K562 (cell line): ENCODE data around the gene NDUFAF8. TPM values are rescaled to one million over a fixed set of nuclear protein-coding genes. Genes with fewer than 3 reads are reported as not detected.
A peak's percentile ranks its signal among the peaks of the same experiment; 100 is the strongest.

Experiments
- BDP1 ChIP-seq: IDR thresholded peaks from 3 replicates; pipeline ENCODE4 v1.6.1; 2011; ENCODE audit not compliant: insufficient read length, insufficient read depth
- FOSL1 ChIP-seq: fragments of 200-800 bp; sonication (Bioruptor generic); conservative IDR thresholded peaks from 2 replicates; pipeline ENCODE4 v1.6.1; 2016; ENCODE audit warnings: missing genetic modification characterization, missing compliant biosample characterization
- HDAC2 ChIP-seq: fragments of 450-650 bp; IDR thresholded peaks from 2 replicates; pipeline ENCODE4 v1.6.1; 2016; ENCODE audit warnings: mild to moderate bottlenecking
- HDAC8 ChIP-seq: fragments of 450-650 bp; IDR thresholded peaks from 2 replicates; pipeline ENCODE4 v1.6.1; 2016; ENCODE audit warnings: mild to moderate bottlenecking, missing genetic modification characterization, moderate library complexity, missing compliant biosample characterization
- KDM1A ChIP-seq, 2 experiments: fragments of 450-650 bp; IDR thresholded peaks; 2 replicates each; pipeline ENCODE4 v1.6.1; 2016; ENCODE audit warnings: mild to moderate bottlenecking in 2 of 2
- MTA1 ChIP-seq: fragments of 450-650 bp; IDR thresholded peaks from 2 replicates; pipeline ENCODE4 v1.6.1; 2017; ENCODE audit warnings: borderline replicate concordance
- NFIC ChIP-seq: fragments of 450-650 bp; IDR thresholded peaks from 2 replicates; pipeline ENCODE4 v1.6.1; 2017; ENCODE audit warnings: mild to moderate bottlenecking, inconsistent platforms
- NONO ChIP-seq, 2 experiments: fragments of 200-400 bp in 1 of 2; fragments of 450-650 bp in 1 of 2; formaldehyde crosslinking in 1 of 2; IDR thresholded peaks; 2 replicates each; pipeline ENCODE4 v1.6.1; 2017; ENCODE audit warnings: low read depth in 2 of 2, mild to moderate bottlenecking in 2 of 2, moderate library complexity in 2 of 2, low read length in 1 of 2
- PCBP1 ChIP-seq: fragments of 200-400 bp; formaldehyde crosslinking; IDR thresholded peaks from 2 replicates; pipeline ENCODE4 v1.6.1; 2018; ENCODE audit warnings: mild to moderate bottlenecking, low read depth, low read length; ENCODE audit not compliant: poor library complexity, severe bottlenecking
- RNF2 ChIP-seq: sonication (generic); IDR thresholded peaks from 2 replicates; pipeline ENCODE4 v1.6.1; 2016
- SMARCE1 ChIP-seq: fragments of 450-650 bp; IDR thresholded peaks from 2 replicates; pipeline ENCODE4 v1.7.1; 2016; ENCODE audit warnings: mild to moderate bottlenecking
- SRSF1 ChIP-seq: fragments of 200-400 bp; formaldehyde crosslinking; IDR thresholded peaks from 2 replicates; pipeline ENCODE4 v1.6.1; 2017; ENCODE audit warnings: mild to moderate bottlenecking, low read depth, low read length, moderate library complexity
- TBL1XR1 ChIP-seq, 2 experiments: IDR thresholded peaks; 2 replicates each; pipeline ENCODE4 v1.6.1; 2012; ENCODE audit warnings: improper control_type of control experiment in 2 of 2, low read length in 2 of 2, mild to moderate bottlenecking in 1 of 2
- TEAD4 ChIP-seq, 2 experiments: sonication (generic) in 1 of 2; formaldehyde crosslinking in 1 of 2; IDR thresholded peaks; 2 replicates each; pipeline versions ENCODE4 v1.6.1 to v1.8.0; 2012 to 2022; ENCODE audit warnings: borderline replicate concordance in 1 of 2, inconsistent platforms in 1 of 2, low read length in 1 of 2, mild to moderate bottlenecking in 1 of 2, missing genetic modification reagents in 1 of 2
- ZBTB8A ChIP-seq: fragments of 450-650 bp; IDR thresholded peaks from 2 replicates; pipeline ENCODE4 v1.6.1; 2018; ENCODE audit warnings: mild to moderate bottlenecking, moderate library complexity; ENCODE audit not compliant: partially characterized antibody
- ZNF24 ChIP-seq: fragments of 450-650 bp; IDR thresholded peaks from 2 replicates; pipeline ENCODE4 v1.6.1; 2016
- ZNF699 ChIP-seq: fragments of 250-450 bp; sonication (Bioruptor Pico); IDR thresholded peaks from 2 replicates; pipeline ENCODE4 v1.8.0; 2021; ENCODE audit warnings: mild to moderate bottlenecking, moderate library complexity; ENCODE audit not compliant: insufficient replicate concordance
- polyA plus RNA-seq, 8 experiments: library from polyadenylated mRNA; depleted of rRNA in 4 of 8; stranded (reverse) in 5 of 8; unstranded in 3 of 8; fragments of >200 nt; fragmentation: Nextera tagmentation in 2 of 8; fragmentation: Illumina TruSeq in 1 of 8; extraction: Ambion mirVana in 2 of 8; extraction: Trizol in 1 of 8; gene quantifications; 2 replicates each; pipeline versions ENCODE4 v1.2.1 to v1.2.3, GENCODE V29; 2011 to 2014; ENCODE audit warnings: inconsistent platforms in 1 of 8, missing spikeins in 1 of 8
- total RNA-seq, 7 experiments: library from RNA; depleted of rRNA in 6 of 7; stranded (reverse); fragments of >200 nt in 6 of 7; fragmentation: Illumina TruSeq in 2 of 7; extraction: Trizol in 2 of 7; gene quantifications; 2 replicates each; pipeline versions ENCODE4 v1.2.1 to v1.2.3, GENCODE V29; 2011 to 2021; ENCODE audit warnings: low replicate concordance in 1 of 7
- TF ChIP-seq, protein P1 (sequence below): fragments of 250-450 bp; sonication (Bioruptor Pico); IDR thresholded peaks from 2 replicates; pipeline ENCODE4 v1.4.0; 2020; ENCODE audit warnings: mild to moderate bottlenecking
- TF ChIP-seq, protein P2 (sequence below): IDR thresholded peaks from 2 replicates; pipeline ENCODE4 v1.6.1; 2011; ENCODE audit not compliant: insufficient read length; ENCODE audit errors: extremely low read depth
- TF ChIP-seq, protein P3 (sequence below): fragments of 200-800 bp; sonication (Bioruptor generic); IDR thresholded peaks from 2 replicates; pipeline ENCODE4 v1.6.1; 2017; ENCODE audit warnings: missing genetic modification characterization, missing compliant biosample characterization
- TF ChIP-seq, protein P4 (sequence below), 2 experiments: fragments of 250-450 bp in 1 of 2; fragments of 450-650 bp in 1 of 2; sonication (Bioruptor Pico) in 1 of 2; IDR thresholded peaks; 2 replicates each; pipeline versions ENCODE4 v1.6.1 to v1.8.0; 2016 to 2021; ENCODE audit warnings: mild to moderate bottlenecking in 2 of 2, moderate library complexity in 2 of 2, missing compliant biosample characterization in 1 of 2, missing genetic modification characterization in 1 of 2

Gene NDUFAF8
- total and polyA plus RNA-seq, 9 of the 15 experiments (the other 6 are each of a cell fraction or from before 2014, with no cell fraction given), result 13.5 to 144 (median 90.0) TPM

- TF ChIP-seq HDAC8, result no peak
- TF ChIP-seq ZNF699 (CRISPR knock-in tag), result no peak
- peak; percentile 95 for TF ChIP-seq KDM1A (IDR thresholded peaks at IDR 0.05)
- TF ChIP-seq PCBP1, result no peak
- TF ChIP-seq, protein P1, sequence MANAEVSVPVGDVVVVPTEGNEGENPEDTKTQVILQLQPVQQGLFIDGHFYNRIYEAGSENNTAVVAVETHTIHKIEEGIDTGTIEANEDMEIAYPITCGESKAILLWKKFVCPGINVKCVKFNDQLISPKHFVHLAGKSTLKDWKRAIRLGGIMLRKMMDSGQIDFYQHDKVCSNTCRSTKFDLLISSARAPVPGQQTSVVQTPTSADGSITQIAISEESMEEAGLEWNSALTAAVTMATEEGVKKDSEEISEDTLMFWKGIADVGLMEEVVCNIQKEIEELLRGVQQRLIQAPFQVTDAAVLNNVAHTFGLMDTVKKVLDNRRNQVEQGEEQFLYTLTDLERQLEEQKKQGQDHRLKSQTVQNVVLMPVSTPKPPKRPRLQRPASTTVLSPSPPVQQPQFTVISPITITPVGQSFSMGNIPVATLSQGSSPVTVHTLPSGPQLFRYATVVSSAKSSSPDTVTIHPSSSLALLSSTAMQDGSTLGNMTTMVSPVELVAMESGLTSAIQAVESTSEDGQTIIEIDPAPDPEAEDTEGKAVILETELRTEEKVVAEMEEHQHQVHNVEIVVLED (CRISPR knock-in tag), result no peak
- peak; percentile 59 for TF ChIP-seq FOSL1 (tag)
- TF ChIP-seq, protein P2, sequence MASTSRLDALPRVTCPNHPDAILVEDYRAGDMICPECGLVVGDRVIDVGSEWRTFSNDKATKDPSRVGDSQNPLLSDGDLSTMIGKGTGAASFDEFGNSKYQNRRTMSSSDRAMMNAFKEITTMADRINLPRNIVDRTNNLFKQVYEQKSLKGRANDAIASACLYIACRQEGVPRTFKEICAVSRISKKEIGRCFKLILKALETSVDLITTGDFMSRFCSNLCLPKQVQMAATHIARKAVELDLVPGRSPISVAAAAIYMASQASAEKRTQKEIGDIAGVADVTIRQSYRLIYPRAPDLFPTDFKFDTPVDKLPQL, result no peak
- TF ChIP-seq TBL1XR1 (IDR thresholded peaks at IDR 0.05; ENCODE audit: low read length in 2 of 2), result peak in 1 of 2 experiments; percentile 74; a peak in 1 of 4 replicates
- no peak for TF ChIP-seq SRSF1
- TF ChIP-seq TEAD4 (IDR thresholded peaks at IDR 0.05; ENCODE audit: low read length), result peak; percentile 82
- no peak for TF ChIP-seq TEAD4 (CRISPR knock-in tag; IDR thresholded peaks at IDR 0.05; ENCODE audit: borderline replicate concordance)
- no peak for TF ChIP-seq ZBTB8A
- TF ChIP-seq BDP1, result no peak
- TF ChIP-seq HDAC2, result peak; percentile 93
- TF ChIP-seq, protein P3, sequence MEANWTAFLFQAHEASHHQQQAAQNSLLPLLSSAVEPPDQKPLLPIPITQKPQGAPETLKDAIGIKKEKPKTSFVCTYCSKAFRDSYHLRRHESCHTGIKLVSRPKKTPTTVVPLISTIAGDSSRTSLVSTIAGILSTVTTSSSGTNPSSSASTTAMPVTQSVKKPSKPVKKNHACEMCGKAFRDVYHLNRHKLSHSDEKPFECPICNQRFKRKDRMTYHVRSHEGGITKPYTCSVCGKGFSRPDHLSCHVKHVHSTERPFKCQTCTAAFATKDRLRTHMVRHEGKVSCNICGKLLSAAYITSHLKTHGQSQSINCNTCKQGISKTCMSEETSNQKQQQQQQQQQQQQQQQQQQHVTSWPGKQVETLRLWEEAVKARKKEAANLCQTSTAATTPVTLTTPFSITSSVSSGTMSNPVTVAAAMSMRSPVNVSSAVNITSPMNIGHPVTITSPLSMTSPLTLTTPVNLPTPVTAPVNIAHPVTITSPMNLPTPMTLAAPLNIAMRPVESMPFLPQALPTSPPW (CRISPR knock-in tag), result peak; percentile 57
- TF ChIP-seq RNF2, result peak; percentile 57; the same call in 1 of the 2 replicates
- no peak for TF ChIP-seq NONO (IDR thresholded peaks at IDR 0.05; ENCODE audit: low read depth in 2 of 2, low read length in 1 of 2)
- peak; percentile 84 for TF ChIP-seq SMARCE1
- TF ChIP-seq, protein P4, sequence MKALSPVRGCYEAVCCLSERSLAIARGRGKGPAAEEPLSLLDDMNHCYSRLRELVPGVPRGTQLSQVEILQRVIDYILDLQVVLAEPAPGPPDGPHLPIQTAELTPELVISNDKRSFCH (CRISPR knock-in tag; IDR thresholded peaks at IDR 0.05), result no peak
- TF ChIP-seq, protein P4 (tag; IDR thresholded peaks at IDR 0.05), result 0 out of 2 replicates have a peak, but pooled peaks have one; percentile 36
- peak; percentile 32; the same call in 1 of the 2 replicates for TF ChIP-seq NFIC
- TF ChIP-seq MTA1, result peak; percentile 82; the same call in 1 of the 2 replicates
- TF ChIP-seq ZNF24, result no peak
- TF ChIP-seq, all 486 proteins: peak for 65
Measured at GRCh38 chr17:81234940-81235821, 3.9 kb upstream of the NDUFAF8 start (continued).
